Muscle layer of duodenum (tissue), 2 donors: ENCODE results near the gene TRIM62.
"Not testable (repeated sequence)": the region's sequence is repeated elsewhere in the genome, so short reads cannot be mapped to it uniquely, and the experiment has no call there.

ENCODE experiments used
- H3K27ac ChIP-seq: one replicate; pipeline ENCODE4 v1.7.0; 2013; ENCODE audit warnings: mild to moderate bottlenecking, low read length
- H3K27me3 ChIP-seq: one replicate; pipeline ENCODE4 v1.7.0; 2013; ENCODE audit warnings: low read depth, mild to moderate bottlenecking, control low read depth, low read length
- H3K36me3 ChIP-seq, 2 donors: one replicate each; pipeline ENCODE4 v1.7.0; 2013; ENCODE audit warnings: low read length in 2 of 2, control low read depth in 1 of 2, mild to moderate bottlenecking in 1 of 2; ENCODE audit not compliant: insufficient read depth in 2 of 2, control insufficient read depth in 1 of 2
- H3K4me1 ChIP-seq, 2 donors: one replicate each; pipeline ENCODE4 v1.7.0; 2013; ENCODE audit warnings: low read length in 2 of 2, mild to moderate bottlenecking in 2 of 2, control low read depth in 1 of 2, moderate library complexity in 1 of 2; ENCODE audit not compliant: insufficient read depth in 2 of 2, control insufficient read depth in 1 of 2
- H3K4me3 ChIP-seq, 2 donors: one replicate each; pipeline ENCODE4 v1.7.0; 2013; ENCODE audit warnings: low read length in 2 of 2, low read depth in 1 of 2, mild to moderate bottlenecking in 1 of 2
- H3K9me3 ChIP-seq, 2 donors: one replicate each; pipeline ENCODE4 v1.7.0; 2013; ENCODE audit warnings: low read length in 2 of 2, control low read depth in 1 of 2, mild to moderate bottlenecking in 1 of 2; ENCODE audit not compliant: control insufficient read depth in 1 of 2
- donor health status: healthy.

Gene TRIM62

GRCh38 chr1:33128781-33129180, 53.1 kb downstream of the TRIM62 start:
- Histone ChIP-seq H3K27ac (no peak overlapping the region), H3K4me1 (peaks cover 0 to 19% of the 10 kb centered on the region in 2 donors), H3K36me3 (no peaks in the 10 kb centered on the region), H3K4me3 (no peak overlapping the region), H3K27me3 (no peaks in the 10 kb centered on the region), H3K9me3 (no peaks in the 10 kb centered on the region)

GRCh38 chr1:33127001-33127823, 54.6 kb downstream of the TRIM62 start:
- peak overlapping the region; percentile 69 to 99 for H3K4me3 ChIP-seq
- peak overlapping the region; percentile 98 for H3K27ac ChIP-seq
- peaks cover 0 to 19% of the 10 kb centered on the region in 2 donors for H3K4me1 ChIP-seq
- no peaks in the 10 kb centered on the region for H3K27me3 ChIP-seq
- no peaks in the 10 kb centered on the region for H3K9me3 ChIP-seq
- H3K36me3 ChIP-seq, result no peaks in the 10 kb centered on the region

- H3K27me3 ChIP-seq, result no peaks in the 10 kb centered on the region
- H3K36me3 ChIP-seq, result no peaks in the 10 kb centered on the region
- peaks cover 0 to 19% of the 10 kb centered on the region in 2 donors for H3K4me1 ChIP-seq
- H3K27ac ChIP-seq, result peak overlapping the region; percentile 98
- H3K9me3 ChIP-seq, result no peaks in the 10 kb centered on the region
- peak overlapping the region; percentile 69 to 99 for H3K4me3 ChIP-seq
These were observed 55.3 kb downstream of the TRIM62 start for GRCh38 chr1:33126411-33127000.

DNA sequence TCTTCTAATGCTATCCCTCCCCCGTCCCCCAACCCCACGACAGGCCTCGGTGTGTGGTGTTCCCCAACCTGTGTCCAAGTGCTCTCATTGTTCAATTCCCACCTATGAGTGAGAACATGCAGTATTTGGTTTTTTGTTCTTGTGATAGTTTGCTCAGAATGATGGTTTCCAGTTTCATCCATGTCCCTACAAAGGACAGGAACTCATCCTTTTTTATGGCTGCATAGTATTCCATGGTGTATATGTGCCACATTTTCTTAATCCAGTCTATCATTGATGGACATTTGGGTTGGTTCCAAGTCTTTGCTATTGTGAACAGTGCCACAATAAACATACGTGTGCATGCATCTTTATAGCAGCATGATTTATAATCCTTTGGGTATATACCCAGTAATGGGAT, 57.2 kb downstream of the TRIM62 start:
- H3K4me3 ChIP-seq, H3K36me3 ChIP-seq, H3K27me3 ChIP-seq, H3K27ac ChIP-seq, H3K9me3 ChIP-seq: not testable (repeated sequence)
- H3K4me1 ChIP-seq, result peaks cover 0 to 19% of the 10 kb centered on the region in 2 donors

- Histone ChIP-seq H3K36me3 (no peaks in the 10 kb centered on the region), H3K27ac (no peak overlapping the region), H3K9me3 (no peaks in the 10 kb centered on the region), H3K27me3 (no peaks in the 10 kb centered on the region), H3K4me3 (no peak overlapping the region), H3K4me1 (peaks cover 0 to 13% of the 10 kb centered on the region in 2 donors)
These were observed 58.6 kb downstream of the TRIM62 start for GRCh38 chr1:33123266-33123665.

- no peaks in the 10 kb centered on the region for H3K9me3 ChIP-seq
- H3K27me3 ChIP-seq, result no peaks in the 10 kb centered on the region
- no peak overlapping the region for H3K27ac ChIP-seq
- H3K4me1 ChIP-seq, result peaks cover 0 to 10% of the 10 kb centered on the region in 2 donors
- no peaks in the 10 kb centered on the region for H3K36me3 ChIP-seq
- H3K4me3 ChIP-seq, result no peak overlapping the region
These were observed 59.2 kb downstream of the TRIM62 start for GRCh38 chr1:33122483-33123178.

DNA sequence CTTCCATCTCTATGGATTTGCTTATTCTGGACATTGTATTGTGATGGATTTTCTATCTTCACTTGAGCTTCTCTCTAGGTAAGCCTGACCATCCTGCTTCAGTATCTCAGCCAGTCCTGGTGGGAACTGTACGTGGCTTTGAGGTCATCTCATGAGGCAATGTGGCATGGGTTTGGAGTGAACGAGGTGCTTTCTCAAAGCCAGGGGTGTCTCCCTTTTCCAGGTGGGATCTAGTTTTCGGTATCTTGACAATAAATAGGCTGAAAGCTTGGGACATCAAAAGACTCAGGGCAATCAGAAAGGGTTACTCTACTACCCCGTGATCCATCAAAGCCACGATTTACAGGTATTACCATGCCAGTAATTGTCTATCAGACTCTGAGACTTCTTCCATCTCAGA, 60.1 kb downstream of the TRIM62 start:
- no peak overlapping the region for H3K4me3 ChIP-seq

DNA sequence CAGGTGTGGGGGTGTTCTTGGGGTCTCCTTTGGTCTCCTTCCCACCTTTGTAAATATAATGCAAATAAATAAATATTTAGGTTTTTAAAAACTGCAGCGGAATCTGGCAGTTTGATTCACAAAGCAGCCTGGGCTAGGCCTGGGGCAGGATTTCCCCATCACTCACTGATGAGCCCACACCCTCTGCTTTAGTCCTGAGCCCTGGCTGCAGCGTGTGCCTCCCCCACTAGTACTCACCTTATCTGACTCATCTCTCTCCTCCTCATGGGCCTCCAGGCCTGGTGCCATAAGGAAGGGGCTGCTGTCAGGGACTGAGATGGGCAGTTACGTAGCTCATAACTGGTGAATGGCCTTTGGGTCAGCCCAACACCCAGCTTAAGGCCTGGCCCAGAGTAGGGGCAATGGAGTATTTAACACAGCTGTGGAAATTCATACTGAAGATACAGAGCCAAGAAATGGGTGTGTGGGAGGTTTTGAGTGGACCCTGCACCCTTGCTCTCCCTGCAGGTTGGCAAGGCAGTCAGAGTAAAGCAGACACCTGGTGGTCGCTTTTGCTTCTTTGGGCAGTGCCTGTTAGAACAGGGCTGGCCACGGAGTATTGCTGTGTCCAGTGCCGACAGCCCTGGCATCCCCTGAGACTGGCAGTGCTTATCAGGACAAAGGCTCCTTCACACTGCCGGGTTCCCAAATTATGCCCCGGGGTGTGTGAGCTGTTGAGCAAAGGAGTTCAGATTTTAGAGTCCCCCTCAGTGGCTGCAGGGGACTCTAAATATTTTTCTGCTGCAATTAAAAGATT, 61.2 kb downstream of the TRIM62 start:
- H3K9me3 ChIP-seq, result no peaks in the 10 kb centered on the region
- no peaks in the 10 kb centered on the region for H3K4me1 ChIP-seq
- no peak overlapping the region for H3K27ac ChIP-seq
- H3K36me3 ChIP-seq, result no peaks in the 10 kb centered on the region
- no peaks in the 10 kb centered on the region for H3K27me3 ChIP-seq
- H3K4me3 ChIP-seq, result no peak overlapping the region

More for the DNA sequence above, 60.1 kb downstream of the TRIM62 start:
- no peaks in the 10 kb centered on the region for H3K9me3 ChIP-seq
- H3K27me3 ChIP-seq, result no peaks in the 10 kb centered on the region
- H3K27ac ChIP-seq, result no peak overlapping the region
- H3K4me1 ChIP-seq, result peaks cover 0 to 9% of the 10 kb centered on the region in 2 donors
- no peaks in the 10 kb centered on the region for H3K36me3 ChIP-seq

DNA sequence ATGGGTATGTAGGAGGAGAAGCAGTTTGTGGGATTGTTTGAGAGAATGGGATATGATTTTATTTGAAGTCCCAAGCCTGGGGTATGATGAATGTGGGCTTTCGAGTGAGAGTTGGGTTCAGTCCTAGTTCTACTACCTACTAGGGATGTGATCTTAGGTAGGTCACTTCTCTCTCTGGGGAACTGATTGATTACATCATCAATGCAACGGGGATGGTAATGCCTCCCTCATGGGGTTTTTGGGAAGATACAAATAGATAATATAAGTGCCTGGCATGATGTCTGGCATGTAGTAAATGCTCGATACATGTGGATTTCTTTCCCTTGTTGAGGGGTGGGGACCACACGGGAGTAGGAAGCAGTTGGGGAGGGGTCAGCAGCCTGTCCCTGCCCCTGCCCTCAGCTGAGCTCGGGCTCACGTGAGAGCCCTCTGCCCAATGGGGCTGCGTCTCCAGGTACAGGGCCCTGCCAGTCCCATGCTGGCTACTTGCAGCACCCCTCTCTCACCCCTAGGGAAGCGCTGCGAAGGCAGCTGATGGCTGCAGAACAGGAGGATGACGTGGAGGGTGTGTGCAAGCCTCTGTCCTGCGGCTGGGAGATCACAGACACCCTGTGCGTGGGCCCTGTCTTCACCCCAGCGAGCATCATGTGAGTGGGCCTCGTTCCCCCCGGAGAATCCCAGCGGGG, 62.2 kb downstream of the TRIM62 start:
- no peaks in the 10 kb centered on the region for H3K9me3 ChIP-seq
- no peaks in the 10 kb centered on the region for H3K27me3 ChIP-seq
- no peaks in the 10 kb centered on the region for H3K4me1 ChIP-seq
- no peaks in the 10 kb centered on the region for H3K36me3 ChIP-seq
- H3K27ac ChIP-seq, result no peak overlapping the region
- H3K4me3 ChIP-seq, result no peak overlapping the region

DNA sequence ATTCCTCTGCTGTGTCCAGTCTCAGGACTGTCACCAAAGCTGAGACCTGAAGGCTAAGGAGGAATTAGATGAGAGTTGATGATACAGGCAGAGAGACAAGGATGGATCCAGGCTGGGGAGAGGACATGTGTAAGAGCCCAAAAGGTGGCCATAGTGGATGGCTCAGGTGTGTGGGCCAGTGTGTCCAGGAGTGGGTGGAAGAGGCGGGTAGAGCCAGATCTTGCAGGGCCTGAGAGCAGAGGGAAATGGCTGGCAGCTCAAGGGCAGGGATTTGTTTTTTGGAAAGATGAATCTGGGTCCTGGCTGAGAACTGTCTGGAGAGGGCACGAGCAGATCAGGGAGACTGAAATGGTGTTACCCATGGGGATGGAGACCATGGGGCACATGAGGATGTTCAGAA, 62.8 kb downstream of the TRIM62 start:
- H3K4me3 ChIP-seq, result no peak overlapping the region
- H3K27me3 ChIP-seq, result no peaks in the 10 kb centered on the region
- H3K36me3 ChIP-seq, result no peaks in the 10 kb centered on the region
- no peak overlapping the region for H3K27ac ChIP-seq
- no peaks in the 10 kb centered on the region for H3K9me3 ChIP-seq
- no peaks in the 10 kb centered on the region for H3K4me1 ChIP-seq
